GM21576 (cell line): ENCODE data around the gene RNF8.
"Not testable (repeated sequence)": the region's sequence is repeated elsewhere in the genome, so short reads cannot be mapped to it uniquely, and the experiment has no call there.

Experiments used
- ATAC-seq: cut with Tn5 transposase; IDR thresholded peaks from one replicate; pipeline ENCODE4 v1.9.1; 2021; ENCODE audit warnings: mild to moderate bottlenecking, moderate library complexity; ENCODE audit not compliant: unreplicated experiment

Gene RNF8, protein sequence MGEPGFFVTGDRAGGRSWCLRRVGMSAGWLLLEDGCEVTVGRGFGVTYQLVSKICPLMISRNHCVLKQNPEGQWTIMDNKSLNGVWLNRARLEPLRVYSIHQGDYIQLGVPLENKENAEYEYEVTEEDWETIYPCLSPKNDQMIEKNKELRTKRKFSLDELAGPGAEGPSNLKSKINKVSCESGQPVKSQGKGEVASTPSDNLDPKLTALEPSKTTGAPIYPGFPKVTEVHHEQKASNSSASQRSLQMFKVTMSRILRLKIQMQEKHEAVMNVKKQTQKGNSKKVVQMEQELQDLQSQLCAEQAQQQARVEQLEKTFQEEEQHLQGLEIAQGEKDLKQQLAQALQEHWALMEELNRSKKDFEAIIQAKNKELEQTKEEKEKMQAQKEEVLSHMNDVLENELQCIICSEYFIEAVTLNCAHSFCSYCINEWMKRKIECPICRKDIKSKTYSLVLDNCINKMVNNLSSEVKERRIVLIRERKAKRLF

DNA sequence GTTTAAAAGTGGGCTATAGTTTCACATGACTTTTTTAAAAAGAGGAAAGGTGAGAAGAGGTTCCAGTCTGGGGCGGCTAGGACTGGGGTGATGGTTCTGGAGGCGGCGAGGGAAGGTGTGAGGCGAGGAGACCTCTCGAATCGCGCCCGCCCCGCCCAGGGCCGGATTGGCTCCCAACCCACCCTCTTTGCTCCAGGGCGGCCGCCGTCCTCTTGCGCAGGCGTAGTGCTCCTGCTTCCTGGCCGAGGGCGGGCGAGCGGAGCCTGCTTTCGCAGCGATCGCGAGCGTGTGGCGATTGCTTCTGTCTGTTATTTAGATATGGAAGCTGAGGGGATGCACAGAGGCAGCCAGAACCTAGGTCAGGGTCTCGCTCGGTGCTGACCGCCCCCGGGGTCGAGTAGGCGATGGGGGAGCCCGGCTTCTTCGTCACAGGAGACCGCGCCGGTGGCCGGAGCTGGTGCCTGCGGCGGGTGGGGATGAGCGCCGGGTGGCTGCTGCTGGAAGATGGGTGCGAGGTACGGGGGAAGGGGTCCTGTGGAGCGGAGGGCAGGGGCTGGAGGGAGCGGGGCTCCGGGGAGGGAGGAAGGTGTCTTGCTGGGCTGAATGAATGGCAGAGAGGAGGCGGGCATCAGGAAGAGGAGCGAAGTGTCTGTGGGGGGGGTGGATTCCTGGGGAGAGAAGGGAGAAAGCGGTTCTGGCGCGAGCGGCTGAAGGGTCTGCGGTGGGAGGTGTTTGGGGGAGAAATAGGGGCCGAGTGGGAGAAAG lies at the start of gene RNF8:
Gene RNF8 (plus strand): TSS at position 223 of the 765 bp plus-strand sequence. CDS start 182 bp downstream, at position 405.
- peak; percentile 88 for ATAC-seq

DNA sequence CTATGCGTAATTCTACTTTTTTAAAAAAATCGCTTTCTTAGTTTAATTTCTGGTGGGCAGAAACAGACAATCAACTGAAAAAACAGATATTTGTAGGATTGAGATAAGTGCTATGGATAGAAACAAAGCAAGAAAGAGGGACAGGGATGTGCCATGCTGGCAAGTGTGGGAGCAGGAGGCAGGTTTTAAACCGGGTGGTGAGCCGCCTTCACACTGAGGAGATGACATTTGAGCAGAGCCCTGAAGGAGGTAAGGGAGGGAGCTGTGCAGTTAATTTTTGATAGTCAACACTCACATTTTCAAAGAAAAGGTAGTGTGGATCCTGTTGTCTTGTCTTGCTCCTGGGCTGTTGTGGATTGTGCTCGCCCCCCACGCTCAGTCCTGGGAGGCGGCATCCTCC lies 49.0 kb upstream of the RNF8 start:
- no peak for ATAC-seq

DNA sequence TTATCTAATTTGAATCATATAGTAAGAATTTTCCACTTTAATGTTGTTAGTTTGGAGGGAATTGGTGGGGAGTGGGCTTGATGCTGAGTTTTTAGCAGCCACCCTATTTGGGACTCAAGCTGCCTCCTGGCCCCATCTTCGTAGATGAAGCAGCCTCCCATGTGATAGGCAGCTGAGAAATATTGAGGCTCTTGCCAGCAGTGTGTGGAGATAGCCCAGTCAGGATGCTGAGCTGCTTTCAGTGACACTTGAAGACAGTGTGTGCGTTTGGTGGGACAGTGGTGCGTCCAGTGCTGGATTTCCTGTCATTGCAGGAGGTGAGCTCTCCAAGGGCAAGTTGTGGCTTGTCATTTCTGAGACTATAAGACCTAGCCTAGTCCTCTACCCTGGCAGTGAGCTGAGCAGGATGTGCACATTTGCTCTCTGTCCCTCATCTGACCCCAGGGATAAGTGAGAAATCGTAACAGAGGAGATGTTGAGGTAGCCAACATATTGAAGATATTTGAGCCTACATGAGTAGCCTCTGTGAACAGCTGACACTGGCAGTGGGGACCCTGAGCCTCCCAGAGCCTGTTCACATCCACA lies 47.9 kb upstream of the RNF8 start:
- no peak for ATAC-seq

DNA sequence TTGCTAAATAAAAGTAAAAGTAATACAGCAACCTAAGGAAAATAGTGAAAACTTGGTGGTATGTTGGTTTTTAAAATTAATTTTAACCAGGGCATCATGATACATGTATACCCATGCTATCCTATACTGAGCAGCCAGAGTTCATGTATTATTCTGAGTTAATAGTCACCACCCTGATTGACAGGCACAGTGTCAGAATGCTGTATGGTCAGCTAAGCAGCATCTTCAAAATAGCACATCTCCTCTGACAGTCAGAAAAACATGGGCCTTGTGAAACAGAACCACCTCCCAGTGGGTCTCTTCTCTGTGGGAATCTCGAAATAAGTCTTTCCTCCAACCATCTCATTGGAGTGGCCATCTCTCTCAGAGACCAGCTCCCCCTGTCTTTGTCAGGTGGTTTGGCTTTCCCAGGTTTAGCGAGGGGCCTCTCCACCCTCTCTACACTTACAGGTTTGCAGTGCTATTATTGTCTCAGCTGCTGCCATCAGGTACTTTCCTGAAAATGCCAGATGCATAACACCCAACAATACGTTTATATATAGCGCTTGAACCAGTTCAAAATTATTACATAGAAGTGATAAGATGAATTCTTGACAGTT lies 47.1 kb upstream of the RNF8 start:
- ATAC-seq, result no peak

DNA sequence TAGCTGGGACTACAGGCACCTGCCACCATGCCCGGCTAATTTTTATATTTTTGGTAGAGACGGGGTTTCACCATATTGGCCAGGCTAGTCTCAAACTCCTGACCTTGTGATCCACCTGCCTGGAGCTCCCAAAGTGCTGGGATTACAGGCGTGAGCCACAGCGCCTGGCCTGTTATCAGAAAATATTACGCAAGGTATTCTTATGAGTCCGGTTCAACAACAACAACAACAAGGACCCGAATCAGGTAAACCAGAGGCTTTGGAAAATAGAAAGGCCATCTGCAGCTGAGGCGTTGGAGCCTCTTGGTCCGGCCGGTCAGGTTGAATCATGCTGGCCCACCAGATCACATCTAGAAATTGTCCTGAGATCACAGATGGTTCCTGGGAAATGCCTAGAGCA lies 46.3 kb upstream of the RNF8 start:
- ATAC-seq, result not testable (repeated sequence)

DNA sequence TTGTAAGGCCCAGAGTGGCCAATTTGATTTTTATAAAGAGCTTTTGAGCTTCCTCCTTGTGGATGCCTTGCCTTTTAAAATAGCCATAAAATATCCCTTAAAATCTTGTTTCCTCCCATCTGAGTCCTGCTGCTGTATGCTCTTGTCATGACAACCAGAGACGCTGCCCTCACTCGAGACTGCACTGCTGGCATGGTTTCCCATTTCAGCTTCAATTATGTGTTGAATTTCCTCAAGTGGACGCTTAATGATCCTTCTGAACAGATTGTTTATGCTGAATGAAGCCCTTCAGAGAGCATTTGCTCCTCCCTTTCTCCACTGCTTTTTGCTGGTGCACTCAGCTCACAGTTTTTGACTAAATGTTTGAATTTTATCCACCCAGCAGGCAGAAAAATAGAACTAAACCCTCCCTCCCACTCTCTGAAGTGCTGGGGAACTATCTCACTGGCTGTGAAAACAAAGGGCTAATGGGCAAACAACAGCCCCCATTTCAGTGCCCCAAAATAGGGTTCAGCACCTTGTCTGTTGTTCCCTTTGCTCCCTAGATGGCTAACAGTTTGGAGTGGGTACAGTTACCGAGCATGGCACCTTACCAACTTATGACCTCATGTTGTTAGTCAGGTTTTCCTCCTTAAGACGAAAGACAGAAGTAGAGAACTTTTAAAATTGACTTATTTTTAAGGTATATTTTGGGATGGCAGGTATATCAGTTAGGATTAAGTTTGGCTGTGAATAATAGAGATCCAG lies 45.5 kb upstream of the RNF8 start:
- ATAC-seq, result no peak

DNA sequence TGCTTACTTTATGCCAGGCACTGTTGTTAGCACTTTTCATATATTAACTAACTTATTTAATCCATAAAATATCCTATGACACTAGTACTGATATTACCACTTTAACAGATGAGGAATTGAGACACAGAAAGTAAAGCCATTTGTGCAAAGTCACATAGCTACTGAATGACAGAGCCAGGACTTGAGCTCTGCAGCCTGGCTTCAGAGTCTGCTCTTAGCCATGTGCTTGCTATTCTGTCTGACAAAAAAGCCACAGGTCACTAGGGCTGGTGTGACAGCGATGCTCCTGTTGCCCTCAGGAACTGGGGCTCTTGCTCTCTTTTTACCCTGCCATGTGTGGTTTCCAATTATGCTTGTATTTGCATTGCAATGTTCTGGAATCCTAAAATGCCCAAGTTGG lies 44.7 kb upstream of the RNF8 start:
- ATAC-seq, result no peak

DNA sequence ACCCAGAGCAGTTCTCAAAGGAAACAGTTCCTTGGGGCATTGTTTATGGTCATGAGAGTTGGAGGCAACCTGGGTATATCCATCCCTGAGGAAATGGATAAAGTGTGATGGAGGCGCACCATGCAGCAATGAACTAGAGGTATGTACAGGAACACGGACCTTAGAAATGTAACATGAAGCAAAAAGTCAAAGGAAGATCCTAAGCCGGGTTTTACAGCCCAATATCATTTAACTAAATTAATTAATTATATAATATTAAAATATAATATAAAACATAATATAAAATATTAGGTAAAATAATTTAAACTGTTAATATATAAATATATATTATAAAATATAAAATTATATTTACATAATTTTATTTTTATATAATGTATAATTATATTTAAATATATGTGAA lies 44.1 kb upstream of the RNF8 start:
- ATAC-seq, result no peak

DNA sequence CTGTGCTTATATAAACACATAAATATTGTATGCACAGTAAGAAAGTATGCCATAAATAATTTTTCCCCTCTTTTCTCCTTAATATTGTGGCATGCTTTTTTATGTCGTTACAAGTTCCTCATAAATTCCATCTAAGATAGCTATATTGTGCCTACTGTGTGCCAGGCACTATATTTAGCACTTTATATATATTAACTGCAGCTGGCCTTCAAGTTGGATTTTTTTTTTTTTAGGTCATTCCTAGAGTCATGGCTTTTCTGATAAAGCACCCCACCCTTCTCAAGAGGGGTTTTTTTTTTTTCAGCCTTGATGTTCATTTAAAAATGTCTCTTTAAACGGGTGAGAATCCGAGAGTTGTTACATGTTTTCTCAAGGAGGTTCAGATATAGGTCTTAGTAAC lies 42.8 kb upstream of the RNF8 start:
- no peak for ATAC-seq

DNA sequence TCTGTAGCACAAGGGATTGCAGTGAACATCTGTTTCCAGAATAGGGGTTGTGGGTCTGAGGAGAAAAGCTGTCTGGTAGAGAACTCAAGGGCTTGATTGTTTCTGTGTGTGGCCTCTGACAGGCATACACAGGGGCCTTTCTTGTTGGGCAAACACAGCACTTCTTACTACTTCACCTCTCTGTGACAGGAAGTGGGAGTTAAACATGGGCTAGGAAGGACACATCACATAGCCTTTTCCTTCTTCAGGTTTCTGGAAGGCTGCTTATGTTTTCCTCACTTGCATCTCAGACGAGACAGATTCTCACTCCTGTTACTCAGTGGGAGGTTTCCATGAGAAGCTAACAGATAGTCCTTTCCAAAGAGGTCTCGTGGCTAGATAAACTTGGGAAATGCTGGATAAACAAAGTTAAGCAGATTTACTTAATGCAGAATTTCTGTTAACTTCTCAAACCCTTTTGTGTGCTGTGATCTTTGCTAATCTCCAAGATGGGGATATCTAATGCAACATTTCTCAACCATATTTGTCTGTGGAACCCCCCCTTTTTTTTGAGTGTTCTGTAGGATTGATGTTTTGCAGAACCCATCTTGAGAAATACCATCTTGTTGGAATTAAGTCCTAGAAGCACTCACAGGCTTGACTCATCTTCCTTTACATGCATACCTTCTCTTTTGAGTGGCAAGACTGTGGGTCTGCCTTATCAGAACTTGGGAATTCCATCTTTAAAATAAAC lies 41.9 kb upstream of the RNF8 start:
- ATAC-seq, result no peak

DNA sequence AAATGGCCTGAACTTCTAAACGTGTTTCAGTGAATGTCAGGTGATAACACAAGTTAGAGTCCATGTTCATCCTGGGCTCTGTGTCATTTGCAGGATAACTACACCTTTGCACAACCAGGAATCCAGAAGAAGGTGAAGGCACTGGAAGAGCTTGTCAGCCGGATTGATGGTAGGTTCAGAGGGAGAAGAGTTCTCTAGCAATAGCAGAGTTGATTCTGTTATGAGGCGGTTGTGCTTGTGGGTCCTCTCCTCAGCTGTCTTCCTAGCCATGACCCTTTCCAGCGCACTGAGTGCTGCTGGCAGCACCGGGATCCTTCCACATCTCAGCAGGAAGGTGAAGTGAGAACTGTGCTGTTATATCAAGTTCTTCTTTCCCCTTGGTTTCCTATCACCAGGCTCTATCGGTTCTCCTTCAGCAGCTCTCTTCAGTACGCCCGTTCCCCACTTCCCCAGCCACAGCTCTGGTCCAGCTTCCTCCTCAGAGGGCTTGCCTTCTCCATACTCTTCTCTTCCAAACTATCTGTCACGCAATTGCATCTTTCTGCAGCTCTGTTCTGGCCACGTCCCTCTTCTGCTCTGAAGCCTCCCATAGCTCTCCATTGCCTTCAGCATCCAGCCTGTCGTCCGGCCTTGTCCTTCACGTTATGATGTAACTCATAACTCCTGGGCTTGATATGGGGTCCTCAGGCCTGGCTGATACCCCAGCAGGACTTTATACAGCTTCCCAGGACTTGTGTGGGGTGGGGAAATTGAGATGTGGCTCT lies 39.9 kb upstream of the RNF8 start:
- ATAC-seq, result no peak

DNA sequence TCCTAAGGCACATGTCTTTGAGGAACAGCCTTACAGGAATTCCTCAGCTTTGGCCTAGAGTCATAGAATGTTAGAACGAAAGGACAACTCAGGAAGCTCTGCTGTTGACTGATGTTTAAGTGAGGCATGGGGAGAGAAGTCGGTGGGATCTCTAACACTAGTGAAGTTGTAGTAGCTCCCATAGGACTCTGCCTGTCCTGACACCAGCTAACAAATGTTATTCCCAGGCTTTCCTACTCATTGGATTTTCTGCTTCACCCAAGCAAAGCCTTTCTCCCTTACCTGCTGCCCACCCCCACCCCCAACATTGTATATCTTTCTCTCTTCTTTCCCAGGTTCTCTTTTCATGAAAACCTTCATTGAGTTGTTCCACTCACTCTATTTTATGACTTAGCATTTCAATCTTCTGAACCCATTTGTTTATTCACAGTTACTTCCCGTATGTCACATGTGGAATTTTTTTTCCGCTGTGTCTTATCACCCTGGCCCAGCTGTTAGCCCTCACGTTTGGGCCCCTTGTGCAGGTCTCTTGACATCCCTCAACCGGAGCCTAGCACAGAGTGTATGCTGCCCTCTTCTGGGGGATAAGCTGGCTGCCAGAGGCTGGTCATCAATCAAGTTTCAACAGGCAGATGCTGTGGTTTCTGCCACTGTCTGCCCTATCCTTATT lies 39.2 kb upstream of the RNF8 start:
- no peak for ATAC-seq

DNA sequence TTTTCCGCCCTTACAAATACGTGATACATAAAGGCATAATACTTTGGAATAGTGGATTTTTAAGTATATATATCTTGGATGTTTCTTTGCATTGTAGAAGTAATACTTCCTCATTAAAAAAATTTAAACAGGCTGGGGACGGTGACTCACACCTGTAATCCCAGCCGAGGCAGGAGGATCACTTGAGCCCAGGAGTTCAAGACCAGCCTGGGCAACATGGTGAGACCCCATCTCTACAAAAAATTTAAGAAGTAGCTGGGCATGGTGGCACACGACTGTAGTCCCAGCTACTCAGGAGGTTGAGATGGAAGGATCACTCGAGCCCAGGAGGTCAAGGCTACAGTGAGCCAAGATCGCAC lies 38.6 kb upstream of the RNF8 start:
- no peak for ATAC-seq

DNA sequence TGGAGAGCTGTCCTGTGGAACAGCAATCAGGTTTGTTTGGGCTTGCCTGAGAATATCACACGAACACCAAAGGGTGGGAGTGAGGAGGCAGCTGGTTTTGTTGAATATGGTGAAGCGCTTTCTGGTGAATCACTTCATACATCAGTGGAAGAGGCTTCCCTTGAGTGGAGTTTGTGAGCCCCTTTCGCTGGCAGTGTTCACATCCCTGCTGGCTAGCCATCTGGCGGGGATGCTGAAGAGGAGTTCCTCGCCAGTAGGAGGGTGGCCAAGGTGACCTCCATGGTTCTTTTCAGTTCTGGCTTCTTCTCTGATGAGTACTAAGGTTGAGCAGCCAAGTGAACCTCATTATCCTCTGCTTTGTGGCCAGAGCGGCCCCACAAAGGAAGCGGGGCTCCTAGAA lies 37.7 kb upstream of the RNF8 start:
- no peak for ATAC-seq

DNA sequence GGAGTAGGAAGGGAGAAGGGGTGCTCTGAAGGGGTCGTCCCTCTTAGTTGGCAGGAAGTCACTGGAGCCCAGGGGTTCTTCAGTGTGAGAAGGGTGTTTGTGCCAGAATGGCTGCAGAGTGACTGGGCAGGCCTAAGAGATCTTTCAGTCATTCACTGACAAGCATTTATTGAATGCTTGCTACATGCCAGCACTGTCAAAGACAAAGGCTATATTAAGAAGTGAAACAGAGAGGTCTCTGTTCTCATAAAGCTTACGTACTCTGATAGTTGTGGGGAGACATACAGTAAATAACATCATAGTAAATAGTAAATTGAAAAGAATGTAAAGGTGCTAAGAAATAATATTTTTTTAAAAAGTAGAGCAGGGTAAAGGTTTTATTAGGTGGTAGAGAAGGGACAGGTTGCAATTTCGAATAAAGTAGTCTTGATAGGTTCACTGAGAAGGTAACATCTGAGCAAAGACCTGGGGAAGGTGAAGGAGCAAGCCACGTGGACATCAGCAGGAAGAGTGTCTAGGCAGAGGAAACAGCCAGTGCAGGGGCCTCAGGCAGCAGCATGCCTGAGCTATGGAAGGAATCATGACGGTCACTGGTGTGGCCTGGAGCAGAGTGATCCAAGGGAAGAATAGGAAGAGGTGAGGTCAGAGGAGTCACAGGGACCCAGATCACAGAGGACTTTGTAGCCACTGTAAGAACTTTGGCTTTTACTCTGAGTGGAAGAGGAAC lies 36.3 kb upstream of the RNF8 start:
- no peak for ATAC-seq

DNA sequence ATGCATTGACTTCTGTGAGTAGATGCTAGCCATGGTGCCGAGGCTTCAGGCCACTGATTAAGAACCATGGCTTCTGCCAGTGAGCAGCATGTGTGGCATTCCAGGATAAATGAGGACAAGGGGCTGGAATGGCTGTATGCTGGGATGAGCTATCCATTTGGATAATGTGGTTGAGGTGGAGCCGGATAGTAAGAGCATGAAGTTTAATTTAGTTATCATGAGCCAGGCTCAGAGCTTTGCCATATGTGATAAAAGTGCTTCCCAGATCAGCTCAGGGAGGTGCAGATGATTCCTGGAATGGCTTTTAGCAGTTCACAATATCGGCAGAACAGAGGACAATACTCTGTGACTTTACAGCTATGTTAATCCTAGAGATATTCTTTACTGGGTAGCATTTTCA lies 34.6 kb upstream of the RNF8 start:
- no peak for ATAC-seq

DNA sequence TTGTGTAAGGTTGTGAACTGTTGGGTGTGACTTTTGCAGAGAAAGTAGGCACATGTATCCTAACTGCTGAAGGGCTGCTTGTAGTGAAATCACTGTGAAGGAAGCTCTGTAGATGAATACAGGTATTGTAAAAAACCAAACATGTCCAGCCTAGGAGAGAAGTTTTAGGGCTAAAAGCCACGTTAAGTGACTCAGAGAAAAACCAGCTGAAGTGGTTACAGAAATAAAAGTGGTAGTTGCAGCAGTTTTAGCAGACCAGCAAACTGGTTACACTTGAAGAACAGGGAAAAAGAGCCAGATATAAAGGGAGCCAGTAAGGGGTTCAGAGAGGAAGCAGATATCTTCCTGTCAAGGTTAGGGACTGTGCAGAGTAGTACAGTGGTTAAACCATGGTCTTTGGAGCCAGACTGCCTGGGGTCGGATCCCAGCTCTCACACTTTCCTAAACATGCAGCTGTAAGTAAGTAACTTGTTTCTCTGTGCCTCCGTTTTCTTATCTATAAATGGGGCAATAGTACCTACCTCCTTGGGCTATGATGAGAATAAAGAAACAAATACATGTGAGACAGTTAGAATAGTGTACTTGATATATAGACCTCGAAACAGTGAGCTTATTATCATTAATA lies 33.8 kb upstream of the RNF8 start:
- ATAC-seq, result no peak

DNA sequence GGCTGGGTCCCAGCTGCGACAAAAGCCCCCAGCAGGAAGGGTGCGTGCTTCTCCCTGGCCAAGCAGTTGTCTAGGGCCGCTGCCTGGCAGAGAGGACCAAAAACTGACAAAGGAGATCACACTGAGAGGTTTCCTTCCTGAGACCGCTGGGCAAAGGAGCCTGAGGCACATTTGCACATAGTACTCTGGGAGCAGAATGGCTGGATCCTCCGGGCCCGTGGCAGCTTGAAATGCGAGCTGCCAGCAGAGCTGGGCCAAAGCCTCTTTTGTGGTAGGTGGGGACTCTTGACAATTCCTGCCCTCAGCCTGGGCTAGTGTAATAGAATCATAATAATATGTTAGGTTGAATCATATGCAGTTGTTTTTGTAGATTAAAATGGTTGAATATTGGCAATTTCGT lies 33.1 kb upstream of the RNF8 start:
- ATAC-seq, result no peak
